ENCODE results near the gene RS1.

- TF ChIP-seq REST (IDR thresholded peaks at IDR 0.05; ENCODE audit: borderline replicate concordance) (no peak), REST (CRISPR knock-in tag; IDR thresholded peaks at IDR 0.05; ENCODE audit: low read depth) (no peak), MTA1 (IDR thresholded peaks at IDR 0.05; ENCODE audit: borderline replicate concordance) (no peak), ZNF217 (CRISPR knock-in tag; IDR thresholded peaks at IDR 0.05) (no peak), CTCF (IDR thresholded peaks at IDR 0.05 in 2 of 3, conservative IDR thresholded peaks at IDR 0.05 in 1 of 3; ENCODE audit: insufficient read depth in 2 of 3, low read depth in 1 of 3, low read length in 3 of 3) (no peak), RB1 (IDR thresholded peaks at IDR 0.05; ENCODE audit: low read depth) (no peak)
Observed at GRCh38 chrX:18677161-18677869, 5.4 kb upstream of the RS1 start.

Measured in K562 (cell line).